A673 (cell line): ENCODE results near the gene SLC22A4. TPM values are rescaled to one million over a fixed set of nuclear protein-coding genes. Genes with fewer than 3 reads are reported as not detected.

Source experiments
- BruUV-seq: library from RNA; stranded (reverse); fragments of 400-500 nt; replicated peaks from 2 replicates; lab custom pipeline; 2021; lab: Mats Ljungman, UMichigan
- CTCF ChIA-PET: fragments of 300-600 bp; sonication (Branson Sonifier 250); formaldehyde crosslinking; loops from one replicate; lab custom pipeline; 2022; ENCODE audit warnings: antibody characterized with exemption; lab: Charles Lee
- POLR2A ChIA-PET: fragments of 300-600 bp; sonication (Branson Sonifier 250); formaldehyde crosslinking; loops from one replicate; lab custom pipeline; 2022; ENCODE audit warnings: antibody characterized with exemption; ENCODE audit not compliant: low non-redundant PET; lab: Charles Lee
- DNase-seq: peaks from one replicate; pipeline ENCODE4 v3.0.0-alpha.2; 2015; ENCODE audit warnings: low spot score
- H3K27ac ChIP-seq: fragments of 200-600 bp; sonication (generic); 2 replicates; pipeline ENCODE4 v1.5.1; 2016; ENCODE audit warnings: mixed run types, low read depth, mild to moderate bottlenecking, mixed read lengths, antibody characterized with exemption, low read length; ENCODE audit not compliant: poor library complexity, severe bottlenecking
- H3K27me3 ChIP-seq: fragments of 200-600 bp; sonication (generic); replicated peaks from 2 replicates; pipeline ENCODE4 v1.6.1; 2017; ENCODE audit warnings: mixed run types, low read depth, mild to moderate bottlenecking, mixed read lengths, antibody characterized with exemption, low read length; ENCODE audit not compliant: insufficient read depth, poor library complexity
- H3K36me3 ChIP-seq: fragments of 200-600 bp; sonication (generic); 2 replicates; pipeline ENCODE4 v1.6.1; 2016; ENCODE audit warnings: mixed run types, mild to moderate bottlenecking, mixed read lengths, antibody characterized with exemption, low read length; ENCODE audit not compliant: insufficient read depth, poor library complexity, severe bottlenecking
- H3K4me1 ChIP-seq: fragments of 200-600 bp; sonication (generic); 2 replicates; pipeline ENCODE4 v1.6.1; 2017; ENCODE audit warnings: mixed run types, mild to moderate bottlenecking, mixed read lengths, antibody characterized with exemption, low read length; ENCODE audit not compliant: insufficient read depth, poor library complexity, severe bottlenecking
- H3K4me3 ChIP-seq: fragments of 200-600 bp; sonication (generic); 2 replicates; pipeline ENCODE4 v1.5.1; 2016; ENCODE audit warnings: low read depth, mixed run types, mild to moderate bottlenecking, mixed read lengths, low read length; ENCODE audit not compliant: poor library complexity, severe bottlenecking
- H3K9me3 ChIP-seq: fragments of 200-600 bp; sonication (generic); 2 replicates; pipeline ENCODE4 v1.6.1; 2016; ENCODE audit warnings: mixed run types, low read depth, mild to moderate bottlenecking, mixed read lengths, antibody characterized with exemption, low read length; ENCODE audit not compliant: poor library complexity, severe bottlenecking
- CTCF ChIP-seq: fragments of 300-800, 200-600 bp; sonication (generic); conservative IDR thresholded peaks from 2 replicates; pipeline ENCODE4 v1.5.1; 2017; ENCODE audit warnings: low read depth, mild to moderate bottlenecking, antibody characterized with exemption, low read length, moderate library complexity, mixed read lengths
- EZH2 ChIP-seq: fragments of 200-600 bp; sonication (generic); IDR thresholded peaks from 2 replicates; pipeline ENCODE4 v1.6.1; 2017; ENCODE audit warnings: borderline replicate concordance, low read depth, mild to moderate bottlenecking, mixed read lengths, antibody characterized with exemption, low read length; ENCODE audit not compliant: poor library complexity, severe bottlenecking
- intact Hi-C: fragments of 100-400 bp; cut with micrococcal nuclease; formaldehyde crosslinking; loops from one replicate; pipeline ENCODE4 v1.10.0; 2022; ENCODE audit not compliant: unreplicated experiment
- total RNA-seq: library from RNA; stranded (reverse); gene quantifications from 2 replicates; pipeline ENCODE4 v1.2.3, GENCODE V29; 2021

SLC22A4 gene
- total RNA-seq, 1 experiment from 2014 or later = 0.99 TPM

- POLR2A ChIA-PET = no interaction called here
- Histone ChIP-seq H3K4me3 (no peak overlapping the region), H3K9me3 (no peaks in the 10 kb centered on the region), H3K27ac (no peak overlapping the region), H3K36me3 (no peaks in the 10 kb centered on the region), H3K27me3 (no peaks in the 10 kb centered on the region), H3K4me1 (peaks cover 7% of the 10 kb centered on the region)
- TF ChIP-seq CTCF (no peak), EZH2 (no peak)
- no TSS peak for BruUV-seq
- CTCF ChIA-PET = no interaction called here
- no peak for DNase-seq
- intact Hi-C loops = no loop called here
These were observed 29.5 kb upstream of the SLC22A4 start for GRCh38 chr5:132264546-132265335.

- TF ChIP-seq EZH2 (no peak), CTCF (no peak)
- no peak overlapping the region for H3K4me3 ChIP-seq
- H3K36me3 ChIP-seq = no peaks in the 10 kb centered on the region
- intact Hi-C loops = no loop called here
- H3K27me3 ChIP-seq = no peaks in the 10 kb centered on the region
- BruUV-seq = no TSS peak
- ChIA-PET CTCF (no interaction called here), POLR2A (no interaction called here)
- DNase-seq = peak; percentile 38
- H3K9me3 ChIP-seq = no peaks in the 10 kb centered on the region
- H3K4me1 ChIP-seq = peaks cover 5% of the 10 kb centered on the region
- no peak overlapping the region for H3K27ac ChIP-seq
These were observed 28.7 kb upstream of the SLC22A4 start for GRCh38 chr5:132265336-132266030.

GRCh38 chr5:132266031-132266835 is 28.0 kb upstream of the SLC22A4 start:
- ChIA-PET CTCF (no interaction called here), POLR2A (no interaction called here)
- no peaks in the 10 kb centered on the region for H3K36me3 ChIP-seq
- no peaks in the 10 kb centered on the region for H3K27me3 ChIP-seq
- no peak for DNase-seq
- H3K9me3 ChIP-seq = no peaks in the 10 kb centered on the region
- H3K4me1 ChIP-seq = no peaks in the 10 kb centered on the region
- H3K4me3 ChIP-seq = no peak overlapping the region
- no TSS peak for BruUV-seq
- H3K27ac ChIP-seq = no peak overlapping the region
- intact Hi-C loops = no loop called here
- TF ChIP-seq EZH2 = no peak
- TF ChIP-seq CTCF = no peak
